GM19467 (cell line): ENCODE data around the gene PLLP.
"Not testable (repeated sequence)": the region's sequence is repeated elsewhere in the genome, so short reads cannot be mapped to it uniquely, and the experiment has no call there.

Experiments used
- ATAC-seq: cut with Tn5 transposase; IDR thresholded peaks from one replicate; pipeline ENCODE4 v1.9.1; 2021; ENCODE audit warnings: mild to moderate bottlenecking, moderate library complexity; ENCODE audit not compliant: unreplicated experiment

PLLP gene

GRCh38 chr16:57273826-57274225 lies 10.6 kb downstream of the PLLP start:
- ATAC-seq: no peak

- no peak for ATAC-seq
Measured at GRCh38 chr16:57273359-57273758, 11.1 kb downstream of the PLLP start.

- ATAC-seq: no peak
Measured at GRCh38 chr16:57271867-57272495, 12.5 kb downstream of the PLLP start.

- no peak for ATAC-seq
Measured at GRCh38 chr16:57271063-57271345, 13.5 kb downstream of the PLLP start.

- ATAC-seq: no peak
Measured at GRCh38 chr16:57270221-57271062, 14.0 kb downstream of the PLLP start.

- ATAC-seq: no peak
Measured at GRCh38 chr16:57268804-57269800, 15.4 kb downstream of the PLLP start.

- ATAC-seq: not testable (repeated sequence)
Measured at GRCh38 chr16:57267343-57267742, 17.1 kb downstream of the PLLP start.

GRCh38 chr16:57266531-57267260 lies 17.8 kb downstream of the PLLP start:
- ATAC-seq: no peak

GRCh38 chr16:57265850-57266530 lies 18.5 kb downstream of the PLLP start:
- ATAC-seq: no peak

GRCh38 chr16:57264950-57265371 lies 19.5 kb downstream of the PLLP start:
- ATAC-seq: no peak

GRCh38 chr16:57264381-57264780 lies 20.1 kb downstream of the PLLP start:
- ATAC-seq: no peak

GRCh38 chr16:57263541-57264351 lies 20.7 kb downstream of the PLLP start:
- ATAC-seq: no peak

- ATAC-seq: no peak
Measured at GRCh38 chr16:57262841-57263540, 21.5 kb downstream of the PLLP start.

GRCh38 chr16:57261806-57262205 lies 22.7 kb downstream of the PLLP start:
- no peak for ATAC-seq

GRCh38 chr16:57260294-57260929 lies 24.1 kb downstream of the PLLP start:
- no peak for ATAC-seq

GRCh38 chr16:57258910-57259475 lies 25.5 kb downstream of the PLLP start:
- ATAC-seq: no peak

GRCh38 chr16:57258226-57258909 lies 26.1 kb downstream of the PLLP start:
- no peak for ATAC-seq
